IPS DF 6.9 (cell line): ENCODE results near the gene IL33.

ENCODE experiments used
- DNase-seq: peaks from one replicate; pipeline ENCODE4 v3.0.0-alpha.2; 2013; ENCODE audit warnings: low read depth, low spot score
- H3K27ac ChIP-seq: one replicate; pipeline ENCODE4 v1.5.1; 2013; ENCODE audit warnings: low read length, control low read depth
- H3K27me3 ChIP-seq: 2 replicates; pipeline ENCODE4 v1.6.1; 2013; ENCODE audit warnings: mild to moderate bottlenecking, low read length; ENCODE audit not compliant: control insufficient read depth, insufficient read depth
- H3K36me3 ChIP-seq: 2 replicates; pipeline ENCODE4 v1.6.1; 2013; ENCODE audit warnings: low read length; ENCODE audit not compliant: control insufficient read depth, insufficient read depth
- H3K4me1 ChIP-seq: 2 replicates; pipeline ENCODE4 v1.6.1; 2013; ENCODE audit warnings: low read length; ENCODE audit not compliant: control insufficient read depth, insufficient read depth
- H3K4me3 ChIP-seq: 2 replicates; pipeline ENCODE4 v1.5.1; 2013; ENCODE audit warnings: mild to moderate bottlenecking, low read length
- H3K9me3 ChIP-seq: 2 replicates; pipeline ENCODE4 v1.6.1; 2013; ENCODE audit warnings: low read length, inconsistent platforms; ENCODE audit not compliant: control insufficient read depth, insufficient read depth
- WGBS: extraction: QIAGEN DNeasy Blood & Tissue Kit; methylation state at CpG from one replicate; pipeline ENCODE4 v1.1.7; 2013; ENCODE audit warnings: mixed read lengths, missing lambda C conversion rate; ENCODE audit not compliant: insufficient read length, insufficient coverage; 5-methylcytosine and 5-hydroxymethylcytosine counted together

The IL33 gene

DNA sequence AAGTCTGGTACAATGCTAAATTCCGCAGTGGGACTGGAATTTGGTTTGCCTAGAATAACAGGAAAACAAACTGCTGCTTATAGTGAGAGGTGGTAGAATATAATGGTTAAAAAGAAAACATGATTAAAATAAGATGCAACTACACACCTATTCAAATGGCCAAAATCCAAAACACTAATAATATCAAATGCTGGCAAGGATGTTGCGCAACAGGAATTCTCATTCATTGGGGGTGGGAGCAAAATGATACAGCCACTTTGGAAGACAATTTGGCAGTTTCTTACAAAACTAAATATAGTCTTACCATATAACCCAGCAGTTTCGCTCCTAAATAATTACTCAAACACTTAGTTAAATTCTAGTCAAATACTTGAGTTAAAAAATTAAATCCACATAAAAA, 61.8 kb downstream of the IL33 start:
- DNase-seq: no peak
- H3K4me1 ChIP-seq: no peaks in the 10 kb centered on the region
- no peaks in the 10 kb centered on the region for H3K9me3 ChIP-seq
- H3K4me3 ChIP-seq: no peak overlapping the region
- no CpG with 5 or more reads among the region's 3 CpGs for WGBS
- no peaks in the 10 kb centered on the region for H3K27me3 ChIP-seq
- no peak overlapping the region for H3K27ac ChIP-seq
- H3K36me3 ChIP-seq: no peaks in the 10 kb centered on the region

DNA sequence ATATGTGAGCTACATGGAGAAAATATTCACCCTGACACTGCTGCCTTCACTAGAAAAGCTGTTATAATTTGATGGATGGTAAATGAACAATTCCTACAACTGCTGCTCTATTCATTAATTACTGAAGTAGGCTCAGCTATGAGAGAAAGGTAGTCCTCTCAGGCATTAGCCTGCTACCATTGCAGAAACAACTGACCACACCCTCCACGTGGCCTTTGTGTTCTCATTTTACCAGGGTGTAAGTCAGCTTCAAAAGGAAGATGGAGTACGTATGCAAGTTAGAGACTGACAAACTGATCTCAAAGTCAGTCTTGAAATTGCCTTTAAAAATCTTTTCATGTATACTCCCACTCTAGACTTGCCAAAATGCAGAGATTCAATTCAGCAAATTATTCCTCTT, 86.3 kb downstream of the IL33 start:
- no peak overlapping the region for H3K4me3 ChIP-seq
- no peaks in the 10 kb centered on the region for H3K9me3 ChIP-seq
- H3K27ac ChIP-seq: no peak overlapping the region
- H3K4me1 ChIP-seq: no peaks in the 10 kb centered on the region
- WGBS: no CpG with 5 or more reads among the region's 2 CpGs
- DNase-seq: no peak
- H3K27me3 ChIP-seq: no peaks in the 10 kb centered on the region
- H3K36me3 ChIP-seq: no peaks in the 10 kb centered on the region

DNA sequence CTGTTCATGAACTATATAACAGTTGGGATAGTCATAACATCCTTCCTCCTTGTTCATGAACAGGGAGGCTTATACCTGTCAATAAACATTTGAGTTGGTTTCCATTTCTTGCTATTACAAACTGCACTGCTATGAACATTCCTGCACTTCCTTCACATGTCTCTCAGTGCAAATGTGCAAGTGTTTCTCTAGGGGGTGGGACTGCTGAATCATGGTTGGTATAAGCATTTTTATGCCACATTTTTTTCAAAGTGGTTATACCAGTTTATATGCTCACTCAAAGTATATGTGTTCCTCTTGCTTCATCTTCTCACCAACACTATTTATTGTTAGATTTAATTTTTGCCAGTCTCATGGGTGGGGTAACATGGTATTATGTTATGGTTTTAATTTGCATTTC, 86.8 kb downstream of the IL33 start:
- Histone ChIP-seq H3K27ac (no peak overlapping the region), H3K9me3 (no peaks in the 10 kb centered on the region), H3K4me3 (no peak overlapping the region), H3K4me1 (no peaks in the 10 kb centered on the region), H3K36me3 (no peaks in the 10 kb centered on the region), H3K27me3 (no peaks in the 10 kb centered on the region)
- no peak for DNase-seq

DNA sequence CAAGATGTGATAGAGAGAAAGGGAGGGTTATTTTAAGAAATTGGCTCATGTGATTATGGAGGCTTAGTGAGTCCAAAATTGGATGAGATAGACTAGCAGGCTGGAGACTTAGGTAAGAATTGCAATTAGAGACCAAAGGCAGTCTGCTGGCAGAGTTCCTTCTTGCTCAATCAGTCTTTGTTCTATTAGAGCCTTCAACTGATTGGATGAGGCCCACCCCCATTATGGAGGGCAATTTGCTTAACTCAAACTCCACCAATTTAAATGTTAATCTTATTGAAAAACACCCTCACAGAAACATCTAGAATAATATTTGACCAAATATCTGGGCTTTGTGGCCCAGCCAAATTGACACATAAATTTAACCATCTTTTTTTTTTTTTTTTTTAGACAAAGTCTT, 88.6 kb downstream of the IL33 start:
- no peaks in the 10 kb centered on the region for H3K9me3 ChIP-seq
- H3K4me3 ChIP-seq: no peak overlapping the region
- H3K27ac ChIP-seq: no peak overlapping the region
- no peaks in the 10 kb centered on the region for H3K36me3 ChIP-seq
- H3K4me1 ChIP-seq: no peaks in the 10 kb centered on the region
- DNase-seq: no peak
- H3K27me3 ChIP-seq: no peaks in the 10 kb centered on the region

DNA sequence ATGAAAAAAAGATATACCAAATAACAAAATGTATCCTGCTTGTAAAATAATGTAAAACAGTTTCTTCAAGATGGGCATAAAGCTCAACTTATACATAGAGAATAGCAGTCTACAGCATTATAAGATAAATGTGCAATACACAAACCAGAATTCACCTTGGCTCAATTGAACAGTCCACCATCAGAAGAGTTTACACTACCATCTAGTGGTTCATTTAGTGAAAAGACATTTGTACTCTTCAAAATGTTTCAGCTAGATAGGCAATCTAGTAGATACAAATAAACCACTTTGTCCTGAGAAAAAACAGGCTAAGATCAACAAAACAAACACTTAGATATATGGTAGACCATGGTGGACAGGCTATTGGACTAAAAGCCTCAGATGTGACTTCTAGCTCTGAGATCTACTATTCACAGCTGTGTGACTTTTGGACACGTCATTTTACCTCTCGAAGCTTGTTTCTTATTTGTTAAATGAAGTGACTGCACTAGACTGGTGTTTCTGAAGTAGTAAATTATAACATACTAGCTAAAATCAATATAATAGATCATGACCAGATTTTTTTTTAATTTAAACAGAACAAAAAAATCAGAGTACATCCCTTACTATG, 90.5 kb downstream of the IL33 start:
- Histone ChIP-seq H3K27ac (no peak overlapping the region), H3K9me3 (no peaks in the 10 kb centered on the region), H3K36me3 (no peaks in the 10 kb centered on the region), H3K4me3 (no peak overlapping the region), H3K4me1 (no peaks in the 10 kb centered on the region), H3K27me3 (no peaks in the 10 kb centered on the region)
- WGBS: no CpG with 5 or more reads among the region's 2 CpGs
- DNase-seq: no peak
